Measurements from ENCODE around the gene AFF3.

DNA sequence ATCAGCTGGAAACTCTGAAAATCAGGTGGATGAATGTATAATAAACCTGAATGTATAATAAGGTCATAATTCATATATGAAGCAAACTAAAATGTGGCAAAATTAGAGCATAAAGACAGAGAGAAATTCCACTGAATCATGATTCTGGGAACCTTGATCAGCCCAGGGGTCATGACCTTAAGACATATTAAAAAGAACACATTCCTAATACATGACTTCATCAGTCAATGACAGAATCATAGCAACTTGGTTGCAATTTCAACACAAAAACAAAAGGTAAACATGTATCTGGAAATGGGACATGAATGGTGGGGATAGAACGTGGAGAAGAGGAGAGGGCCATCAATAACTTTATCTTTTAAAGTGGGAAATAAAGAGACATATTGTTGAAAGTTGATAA, 17.6 kb downstream of the AFF3 start:
- TF ChIP-seq, protein P1, sequence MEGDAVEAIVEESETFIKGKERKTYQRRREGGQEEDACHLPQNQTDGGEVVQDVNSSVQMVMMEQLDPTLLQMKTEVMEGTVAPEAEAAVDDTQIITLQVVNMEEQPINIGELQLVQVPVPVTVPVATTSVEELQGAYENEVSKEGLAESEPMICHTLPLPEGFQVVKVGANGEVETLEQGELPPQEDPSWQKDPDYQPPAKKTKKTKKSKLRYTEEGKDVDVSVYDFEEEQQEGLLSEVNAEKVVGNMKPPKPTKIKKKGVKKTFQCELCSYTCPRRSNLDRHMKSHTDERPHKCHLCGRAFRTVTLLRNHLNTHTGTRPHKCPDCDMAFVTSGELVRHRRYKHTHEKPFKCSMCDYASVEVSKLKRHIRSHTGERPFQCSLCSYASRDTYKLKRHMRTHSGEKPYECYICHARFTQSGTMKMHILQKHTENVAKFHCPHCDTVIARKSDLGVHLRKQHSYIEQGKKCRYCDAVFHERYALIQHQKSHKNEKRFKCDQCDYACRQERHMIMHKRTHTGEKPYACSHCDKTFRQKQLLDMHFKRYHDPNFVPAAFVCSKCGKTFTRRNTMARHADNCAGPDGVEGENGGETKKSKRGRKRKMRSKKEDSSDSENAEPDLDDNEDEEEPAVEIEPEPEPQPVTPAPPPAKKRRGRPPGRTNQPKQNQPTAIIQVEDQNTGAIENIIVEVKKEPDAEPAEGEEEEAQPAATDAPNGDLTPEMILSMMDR (IDR thresholded peaks at IDR 0.05 in 2 of 3, conservative IDR thresholded peaks at IDR 0.05 in 1 of 3; ENCODE audit: borderline replicate concordance in 1 of 3, insufficient read depth in 1 of 3, low read depth in 2 of 3, low read length in 2 of 3) = no peak
- TF ChIP-seq, protein P2, sequence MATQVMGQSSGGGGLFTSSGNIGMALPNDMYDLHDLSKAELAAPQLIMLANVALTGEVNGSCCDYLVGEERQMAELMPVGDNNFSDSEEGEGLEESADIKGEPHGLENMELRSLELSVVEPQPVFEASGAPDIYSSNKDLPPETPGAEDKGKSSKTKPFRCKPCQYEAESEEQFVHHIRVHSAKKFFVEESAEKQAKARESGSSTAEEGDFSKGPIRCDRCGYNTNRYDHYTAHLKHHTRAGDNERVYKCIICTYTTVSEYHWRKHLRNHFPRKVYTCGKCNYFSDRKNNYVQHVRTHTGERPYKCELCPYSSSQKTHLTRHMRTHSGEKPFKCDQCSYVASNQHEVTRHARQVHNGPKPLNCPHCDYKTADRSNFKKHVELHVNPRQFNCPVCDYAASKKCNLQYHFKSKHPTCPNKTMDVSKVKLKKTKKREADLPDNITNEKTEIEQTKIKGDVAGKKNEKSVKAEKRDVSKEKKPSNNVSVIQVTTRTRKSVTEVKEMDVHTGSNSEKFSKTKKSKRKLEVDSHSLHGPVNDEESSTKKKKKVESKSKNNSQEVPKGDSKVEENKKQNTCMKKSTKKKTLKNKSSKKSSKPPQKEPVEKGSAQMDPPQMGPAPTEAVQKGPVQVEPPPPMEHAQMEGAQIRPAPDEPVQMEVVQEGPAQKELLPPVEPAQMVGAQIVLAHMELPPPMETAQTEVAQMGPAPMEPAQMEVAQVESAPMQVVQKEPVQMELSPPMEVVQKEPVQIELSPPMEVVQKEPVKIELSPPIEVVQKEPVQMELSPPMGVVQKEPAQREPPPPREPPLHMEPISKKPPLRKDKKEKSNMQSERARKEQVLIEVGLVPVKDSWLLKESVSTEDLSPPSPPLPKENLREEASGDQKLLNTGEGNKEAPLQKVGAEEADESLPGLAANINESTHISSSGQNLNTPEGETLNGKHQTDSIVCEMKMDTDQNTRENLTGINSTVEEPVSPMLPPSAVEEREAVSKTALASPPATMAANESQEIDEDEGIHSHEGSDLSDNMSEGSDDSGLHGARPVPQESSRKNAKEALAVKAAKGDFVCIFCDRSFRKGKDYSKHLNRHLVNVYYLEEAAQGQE (IDR thresholded peaks at IDR 0.05; ENCODE audit: low read depth) = no peak
- no peak for TF ChIP-seq SIN3A (IDR thresholded peaks at IDR 0.05; ENCODE audit: low read depth)
- TF ChIP-seq ATF3 (IDR thresholded peaks at IDR 0.05) = no peak
- no peak for TF ChIP-seq EZH2 (IDR thresholded peaks at IDR 0.05)
- no peak for TF ChIP-seq RAD21 (IDR thresholded peaks at IDR 0.05; ENCODE audit: low read depth)
- no peak for TF ChIP-seq ZNF274 (IDR thresholded peaks at IDR 0.05; ENCODE audit: low read depth, low read length)
- TF ChIP-seq YY1 (IDR thresholded peaks at IDR 0.05; ENCODE audit: extremely low read depth, insufficient replicate concordance, low read depth, low read length) = no peak
- TF ChIP-seq CEBPB (IDR thresholded peaks at IDR 0.05; ENCODE audit: low read depth) = no peak
- TF ChIP-seq POLR2A (IDR thresholded peaks at IDR 0.05; ENCODE audit: borderline replicate concordance, extremely low read depth, insufficient read depth, insufficient read length) = no peak

All from HCT116 (cell line).